Activated CD8-positive, alpha-beta memory T cell treated with anti-CD3 and anti-CD28 coated beads, Interleukin-2, amount 10 ng/mL, durations not matched to agents 7 days and 5 days (primary cell): ENCODE measurements around the gene CLASP2. TPM values are rescaled to one million over a fixed set of nuclear protein-coding genes. Genes with fewer than 3 reads are reported as not detected.
"Not testable (repeated sequence)": the region's sequence is repeated elsewhere in the genome, so short reads cannot be mapped to it uniquely, and the experiment has no call there.

Experiments
- ATAC-seq: fragments of 150-1000 bp; cut with Tn5 transposase; one replicate; pipeline ENCODE4 v1.10.0; 2021; ENCODE audit warnings: moderate library complexity
- CTCF ChIA-PET: fragments of 350-600 bp; sonication (Branson Sonifier 250); formaldehyde crosslinking; loops from one replicate; lab custom pipeline; 2021; ENCODE audit warnings: antibody characterized with exemption; lab: Charles Lee
- DNase-seq: peaks from one replicate; pipeline ENCODE4 v3.0.0-alpha.2; 2020
- H3K27ac Mint-ChIP-seq: one replicate; pipeline ENCODE4 v1.8.0; 2021; ENCODE audit warnings: mild to moderate bottlenecking, mixed read lengths
- H3K27me3 Mint-ChIP-seq: one replicate; pipeline ENCODE4 v1.8.0; 2021; ENCODE audit warnings: mixed read lengths
- H3K36me3 Mint-ChIP-seq: one replicate; pipeline ENCODE4 v1.8.0; 2021; ENCODE audit warnings: mild to moderate bottlenecking, mixed read lengths
- H3K4me1 Mint-ChIP-seq: one replicate; pipeline ENCODE4 v1.8.0; 2021; ENCODE audit warnings: mixed read lengths
- H3K4me3 Mint-ChIP-seq: one replicate; pipeline ENCODE4 v1.8.0; 2021; ENCODE audit warnings: mild to moderate bottlenecking, moderate library complexity, mixed read lengths
- H3K9me3 Mint-ChIP-seq: one replicate; pipeline ENCODE4 v1.8.0; 2022; ENCODE audit warnings: low read depth, mixed read lengths
- total RNA-seq, 2 experiments: library from RNA; stranded (reverse); gene quantifications; one replicate each; pipeline ENCODE4 v1.2.3, GENCODE V29; 2021

CLASP2 gene
- total RNA-seq, 2 experiments from 2014 or later = 47.7 to 55.1 TPM

DNA sequence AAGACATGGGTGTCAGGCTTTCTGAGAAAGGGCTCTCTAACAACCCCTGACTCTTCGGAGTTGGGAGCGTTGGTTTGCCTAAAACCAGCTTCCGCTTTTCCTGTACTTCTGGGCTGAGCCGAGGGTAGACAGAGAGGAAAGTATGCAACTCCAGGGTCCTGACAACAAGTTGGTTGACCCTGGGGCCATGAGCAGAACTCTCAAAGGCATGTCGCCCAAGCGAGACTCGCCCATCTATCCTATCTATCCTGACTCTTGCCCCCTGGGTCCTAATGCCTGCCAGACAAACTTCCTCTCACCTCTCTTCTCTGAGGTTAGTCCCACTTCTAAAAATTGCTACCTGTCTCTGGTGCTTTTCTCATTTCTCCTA, 270.8 kb downstream of the CLASP2 start:
- ATAC-seq, H3K27ac Mint-ChIP-seq, H3K9me3 Mint-ChIP-seq, H3K27me3 Mint-ChIP-seq, H3K36me3 Mint-ChIP-seq, DNase-seq, CTCF ChIA-PET: not testable (repeated sequence)
- Mint-ChIP-seq H3K4me1 (peaks cover 12% of the 10 kb centered on the region), H3K4me3 (peak overlapping the region; percentile 68)

Other genes with a start within 250 kb of the CLASP2 start
- 100 to 1,000 TPM; 183 to 208 TPM for gene PDCD6IP, start 80.4 kb upstream of the CLASP2 start, total RNA-seq